Measurements from ENCODE around the gene FARP1.
"Not testable (repeated sequence)": the region's sequence is repeated elsewhere in the genome, so short reads cannot be mapped to it uniquely, and the experiment has no call there.

Gene FARP1

GRCh38 chr13:98267080-98267912, 124.4 kb downstream of the FARP1 start:
- TF ChIP-seq CTCF (IDR thresholded peaks at IDR 0.05; ENCODE audit: control insufficient read depth, extremely low read depth, insufficient read depth), result no peak
- H3K4me3 ChIP-seq (ENCODE audit: low read depth, low read length), result no peak overlapping the region
- no peak for DNase-seq (ENCODE audit: low read depth)

- no peak for DNase-seq (ENCODE audit: low read depth)
- no peak overlapping the region for H3K4me3 ChIP-seq (ENCODE audit: low read depth, low read length)
- TF ChIP-seq CTCF (IDR thresholded peaks at IDR 0.05; ENCODE audit: control insufficient read depth, extremely low read depth, insufficient read depth), result no peak
These were observed 126.5 kb downstream of the FARP1 start for GRCh38 chr13:98269386-98269785.

GRCh38 chr13:98270819-98271218, 127.9 kb downstream of the FARP1 start:
- H3K4me3 ChIP-seq (ENCODE audit: low read depth, low read length), result no peak overlapping the region
- no peak for TF ChIP-seq CTCF (IDR thresholded peaks at IDR 0.05; ENCODE audit: control insufficient read depth, extremely low read depth, insufficient read depth)
- DNase-seq (ENCODE audit: low read depth), result no peak

- DNase-seq (ENCODE audit: low read depth); H3K4me3 ChIP-seq (ENCODE audit: low read depth, low read length): not testable (repeated sequence)
These were observed 128.8 kb downstream of the FARP1 start for GRCh38 chr13:98271646-98272045.

- H3K4me3 ChIP-seq (ENCODE audit: low read depth, low read length), result no peak overlapping the region
- DNase-seq (ENCODE audit: low read depth), result no peak
- TF ChIP-seq CTCF (IDR thresholded peaks at IDR 0.05; ENCODE audit: control insufficient read depth, extremely low read depth, insufficient read depth), result no peak
These were observed 129.7 kb downstream of the FARP1 start for GRCh38 chr13:98272549-98272948.

- H3K4me3 ChIP-seq (ENCODE audit: low read depth, low read length), result no peak overlapping the region
- TF ChIP-seq CTCF (IDR thresholded peaks at IDR 0.05; ENCODE audit: control insufficient read depth, extremely low read depth, insufficient read depth), result no peak
- no peak for DNase-seq (ENCODE audit: low read depth)
These were observed 130.4 kb downstream of the FARP1 start for GRCh38 chr13:98273067-98273823.

All from LNCaP clone FGC (cell line).